Measurements from ENCODE around the gene SOD2. TPM values are rescaled to one million over a fixed set of nuclear protein-coding genes. Genes with fewer than 3 reads are reported as not detected.

Gene SOD2
- total and polyA plus RNA-seq, 2 donors (not counting 1 experiment from before 2014, with no cell fraction given): 96.1 to 1,311 TPM

DNA sequence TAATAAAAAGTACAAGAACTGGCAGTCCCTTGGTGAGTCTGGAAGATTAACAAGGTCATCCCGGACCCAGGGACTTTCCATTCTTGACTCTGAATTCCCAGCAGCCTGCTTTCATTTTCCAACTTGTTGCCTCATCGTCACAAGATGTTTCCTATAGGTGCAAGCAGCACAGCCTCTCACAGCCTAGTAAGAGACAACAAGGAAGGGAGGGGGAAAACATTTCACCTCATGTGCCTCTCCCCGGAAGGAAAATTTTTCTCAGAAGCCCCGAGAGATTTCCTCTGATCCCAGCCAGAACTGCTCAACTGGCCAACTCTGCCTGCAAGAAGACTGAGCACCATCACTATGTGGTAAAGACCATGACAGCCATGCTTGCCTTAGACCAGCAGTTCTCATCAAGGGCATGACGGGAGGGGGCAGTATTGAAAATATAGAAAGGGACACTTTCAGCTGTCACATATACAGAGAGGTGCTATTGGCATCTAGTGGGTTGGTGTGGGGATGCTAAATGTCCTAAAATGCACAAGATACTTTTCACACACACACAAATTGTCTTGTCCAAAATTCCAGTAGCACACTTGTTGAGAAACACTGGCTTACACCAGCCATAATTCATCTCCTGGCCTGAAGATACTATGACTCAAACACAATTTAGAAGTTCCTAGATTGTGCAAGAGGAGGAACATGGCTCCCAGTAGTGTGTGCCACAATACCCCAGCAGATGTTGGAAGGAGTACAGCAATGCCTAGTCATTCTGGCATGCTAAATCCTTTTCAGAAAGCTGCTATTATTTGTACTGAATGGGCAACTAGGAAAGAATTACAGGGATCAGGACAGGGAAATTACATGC lies 23.4 kb upstream of the SOD2 start:
- Histone ChIP-seq H3K4me3 (replicated peaks in 1 of 4; ENCODE audit: control extremely low read depth in 1 of 4, insufficient read depth in 1 of 4, low read depth in 3 of 4, low read length in 4 of 4) (peak overlapping the region in 1 of 4 experiments; percentile 27), H3K4me1 (ENCODE audit: control insufficient read depth, extremely low read depth, insufficient read depth, low read length) (peaks cover 7% of the 10 kb centered on the region), H3K9ac (ENCODE audit: insufficient read depth, low read length) (no peak overlapping the region), H4K20me1 (ENCODE audit: control insufficient read depth, extremely low read depth, insufficient read depth, low read length) (no peaks in the 10 kb centered on the region), H3K27me3 (ENCODE audit: control insufficient read depth, insufficient read depth, low read length) (no peaks in the 10 kb centered on the region), H3K9me3 (ENCODE audit: control insufficient read depth, insufficient read depth, low read depth, low read length) (no peaks in the 10 kb centered on the region), H3K27ac (ENCODE audit: insufficient read depth, low read length) (peak overlapping the region; percentile 67), H3K4me2 (ENCODE audit: extremely low read depth, insufficient read depth, low read length) (peak overlapping the region; percentile 21), H3K79me2 (ENCODE audit: control insufficient read depth, insufficient read depth, low read length) (peaks cover 4% of the 10 kb centered on the region), H2AFZ (ENCODE audit: low read length) (no peak overlapping the region), H3K36me3 (ENCODE audit: control insufficient read depth, insufficient read depth, low read length) (no peaks in the 10 kb centered on the region)
- TF ChIP-seq, protein P1, sequence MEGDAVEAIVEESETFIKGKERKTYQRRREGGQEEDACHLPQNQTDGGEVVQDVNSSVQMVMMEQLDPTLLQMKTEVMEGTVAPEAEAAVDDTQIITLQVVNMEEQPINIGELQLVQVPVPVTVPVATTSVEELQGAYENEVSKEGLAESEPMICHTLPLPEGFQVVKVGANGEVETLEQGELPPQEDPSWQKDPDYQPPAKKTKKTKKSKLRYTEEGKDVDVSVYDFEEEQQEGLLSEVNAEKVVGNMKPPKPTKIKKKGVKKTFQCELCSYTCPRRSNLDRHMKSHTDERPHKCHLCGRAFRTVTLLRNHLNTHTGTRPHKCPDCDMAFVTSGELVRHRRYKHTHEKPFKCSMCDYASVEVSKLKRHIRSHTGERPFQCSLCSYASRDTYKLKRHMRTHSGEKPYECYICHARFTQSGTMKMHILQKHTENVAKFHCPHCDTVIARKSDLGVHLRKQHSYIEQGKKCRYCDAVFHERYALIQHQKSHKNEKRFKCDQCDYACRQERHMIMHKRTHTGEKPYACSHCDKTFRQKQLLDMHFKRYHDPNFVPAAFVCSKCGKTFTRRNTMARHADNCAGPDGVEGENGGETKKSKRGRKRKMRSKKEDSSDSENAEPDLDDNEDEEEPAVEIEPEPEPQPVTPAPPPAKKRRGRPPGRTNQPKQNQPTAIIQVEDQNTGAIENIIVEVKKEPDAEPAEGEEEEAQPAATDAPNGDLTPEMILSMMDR (conservative IDR thresholded peaks at IDR 0.05 in 1 of 2, IDR thresholded peaks at IDR 0.05 in 1 of 2; ENCODE audit: low read depth in 1 of 2, low read length in 2 of 2): no peak
- TF ChIP-seq EZH2 (IDR thresholded peaks at IDR 0.05; ENCODE audit: low read length, missing control alignments): no peak
- peak; percentile 94 to 98 for DNase-seq (ENCODE audit: low read depth in 2 of 2)

DNA sequence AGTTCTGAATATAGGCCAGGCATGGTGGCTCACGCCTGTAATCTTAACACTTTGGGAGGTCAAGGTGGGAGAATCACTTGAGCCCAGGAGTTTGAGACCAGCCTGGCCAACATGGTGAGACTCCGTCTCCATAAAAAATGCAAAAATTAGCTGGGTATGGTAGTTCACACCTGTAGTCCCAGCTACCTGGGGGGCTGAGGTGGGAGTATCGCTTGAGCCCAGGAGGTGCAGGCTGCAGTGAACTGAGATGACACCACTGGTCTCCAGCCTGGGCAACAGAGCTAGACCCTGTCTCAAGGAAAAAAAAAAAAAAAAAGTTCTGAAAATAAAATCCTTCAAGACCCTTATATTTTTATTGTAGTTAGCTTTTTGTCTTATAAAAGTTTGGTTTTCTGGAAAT lies 22.6 kb upstream of the SOD2 start:
- Histone ChIP-seq H4K20me1 (ENCODE audit: control insufficient read depth, extremely low read depth, insufficient read depth, low read length) (no peaks in the 10 kb centered on the region), H3K36me3 (ENCODE audit: control insufficient read depth, insufficient read depth, low read length) (no peaks in the 10 kb centered on the region), H3K4me2 (ENCODE audit: extremely low read depth, insufficient read depth, low read length) (no peak overlapping the region), H3K9ac (ENCODE audit: insufficient read depth, low read length) (no peak overlapping the region), H3K9me3 (ENCODE audit: control insufficient read depth, insufficient read depth, low read depth, low read length) (no peaks in the 10 kb centered on the region), H3K27me3 (ENCODE audit: control insufficient read depth, insufficient read depth, low read length) (no peaks in the 10 kb centered on the region), H3K79me2 (ENCODE audit: control insufficient read depth, insufficient read depth, low read length) (peaks cover 4% of the 10 kb centered on the region), H3K4me3 (replicated peaks in 1 of 4; ENCODE audit: control extremely low read depth in 1 of 4, insufficient read depth in 1 of 4, low read depth in 3 of 4, low read length in 4 of 4) (no peak overlapping the region), H3K4me1 (ENCODE audit: control insufficient read depth, extremely low read depth, insufficient read depth, low read length) (peaks cover 7% of the 10 kb centered on the region), H3K27ac (ENCODE audit: insufficient read depth, low read length) (no peak overlapping the region), H2AFZ (ENCODE audit: low read length) (no peak overlapping the region)
- TF ChIP-seq EZH2 (IDR thresholded peaks at IDR 0.05; ENCODE audit: low read length, missing control alignments): no peak
- TF ChIP-seq, protein P1 (conservative IDR thresholded peaks at IDR 0.05 in 1 of 2, IDR thresholded peaks at IDR 0.05 in 1 of 2; ENCODE audit: low read depth in 1 of 2, low read length in 2 of 2): no peak
- DNase-seq (ENCODE audit: low read depth in 2 of 2): no peak

GRCh38 chr6:159715166-159715565 lies 22.1 kb upstream of the SOD2 start:
- Histone ChIP-seq H3K9ac (ENCODE audit: insufficient read depth, low read length) (no peak overlapping the region), H3K36me3 (ENCODE audit: control insufficient read depth, insufficient read depth, low read length) (no peaks in the 10 kb centered on the region), H2AFZ (ENCODE audit: low read length) (no peak overlapping the region), H3K9me3 (ENCODE audit: control insufficient read depth, insufficient read depth, low read depth, low read length) (no peaks in the 10 kb centered on the region), H4K20me1 (ENCODE audit: control insufficient read depth, extremely low read depth, insufficient read depth, low read length) (no peaks in the 10 kb centered on the region), H3K4me2 (ENCODE audit: extremely low read depth, insufficient read depth, low read length) (no peak overlapping the region), H3K27ac (ENCODE audit: insufficient read depth, low read length) (no peak overlapping the region), H3K27me3 (ENCODE audit: control insufficient read depth, insufficient read depth, low read length) (no peaks in the 10 kb centered on the region), H3K79me2 (ENCODE audit: control insufficient read depth, insufficient read depth, low read length) (peaks cover 2% of the 10 kb centered on the region), H3K4me1 (ENCODE audit: control insufficient read depth, extremely low read depth, insufficient read depth, low read length) (peaks cover 7% of the 10 kb centered on the region), H3K4me3 (replicated peaks in 1 of 4; ENCODE audit: control extremely low read depth in 1 of 4, insufficient read depth in 1 of 4, low read depth in 3 of 4, low read length in 4 of 4) (no peak overlapping the region)
- no peak for DNase-seq (ENCODE audit: low read depth in 2 of 2)
- TF ChIP-seq, protein P1 (conservative IDR thresholded peaks at IDR 0.05 in 1 of 2, IDR thresholded peaks at IDR 0.05 in 1 of 2; ENCODE audit: low read depth in 1 of 2, low read length in 2 of 2): no peak
- no peak for TF ChIP-seq EZH2 (IDR thresholded peaks at IDR 0.05; ENCODE audit: low read length, missing control alignments)
